Liver (tissue), 9 donors: Measurements from ENCODE around the gene FARP1. TPM values are rescaled to one million over a fixed set of nuclear protein-coding genes. Genes with fewer than 3 reads are reported as not detected.

ENCODE experiments used
- DNase-seq: peaks from one replicate; pipeline ENCODE4 v3.0.0-alpha.2; 2017; ENCODE audit warnings: low spot score
- H3K27ac ChIP-seq, 2 donors: one replicate each; pipeline ENCODE4 v1.7.0; 2013; ENCODE audit warnings: inconsistent platforms in 2 of 2, low read length in 2 of 2, control low read depth in 1 of 2, low read depth in 1 of 2, mild to moderate bottlenecking in 1 of 2
- H3K27me3 ChIP-seq, 4 donors: one replicate each; pipeline versions ENCODE4 v1.6.1 to v1.7.0; 2013; ENCODE audit warnings: low read length in 3 of 4, inconsistent platforms in 1 of 4, mild to moderate bottlenecking in 1 of 4, moderate library complexity in 1 of 4; ENCODE audit not compliant: control insufficient read depth in 4 of 4, insufficient read depth in 4 of 4
- H3K36me3 ChIP-seq, 4 donors: one replicate each; pipeline versions ENCODE4 v1.6.1 to v1.7.0; 2013; ENCODE audit warnings: low read length in 3 of 4, mild to moderate bottlenecking in 3 of 4, low read depth in 1 of 4, moderate library complexity in 1 of 4; ENCODE audit not compliant: control insufficient read depth in 4 of 4, insufficient read depth in 3 of 4
- H3K4me1 ChIP-seq, 4 donors: one replicate each; pipeline versions ENCODE4 v1.6.1 to v1.7.0; 2013; ENCODE audit warnings: low read length in 3 of 4, mild to moderate bottlenecking in 3 of 4, moderate library complexity in 1 of 4; ENCODE audit not compliant: control insufficient read depth in 4 of 4, insufficient read depth in 4 of 4
- H3K4me3 ChIP-seq, 3 donors: one replicate each; pipeline versions ENCODE4 v1.6.1 to v1.7.0; 2013; ENCODE audit warnings: low read length in 3 of 3, control low read depth in 1 of 3, low read depth in 1 of 3, mild to moderate bottlenecking in 1 of 3
- H3K9ac ChIP-seq, 2 donors: one replicate each; pipeline ENCODE4 v1.7.0; 2013; ENCODE audit warnings: low read length in 2 of 2, mild to moderate bottlenecking in 2 of 2, moderate library complexity in 2 of 2, control low read depth in 1 of 2, low read depth in 1 of 2
- H3K9me3 ChIP-seq, 4 donors: one replicate each; pipeline versions ENCODE4 v1.6.1 to v1.7.0; 2013; ENCODE audit warnings: low read length in 3 of 4; ENCODE audit not compliant: control insufficient read depth in 4 of 4
- ATF3 ChIP-seq: IDR thresholded peaks from 2 replicates; pipeline ENCODE4 v1.6.1; 2016; ENCODE audit warnings: antibody characterized with exemption
- EGR1 ChIP-seq, 2 donors: IDR thresholded peaks; 2 replicates each; pipeline ENCODE4 v1.6.1; 2016 to 2018; ENCODE audit warnings: antibody characterized with exemption in 2 of 2, low read depth in 2 of 2
- FOXA1 ChIP-seq: IDR thresholded peaks from 2 replicates; pipeline ENCODE4 v1.6.1; 2016; ENCODE audit warnings: antibody characterized with exemption
- HNF4A ChIP-seq, 2 donors: conservative IDR thresholded peaks; 2 replicates each; pipeline ENCODE4 v1.6.1; 2016; ENCODE audit warnings: antibody characterized with exemption in 2 of 2, mild to moderate bottlenecking in 2 of 2
- MAX ChIP-seq: IDR thresholded peaks from 2 replicates; pipeline ENCODE4 v1.6.1; 2016; ENCODE audit warnings: antibody characterized with exemption
- NR2F2 ChIP-seq: IDR thresholded peaks from 2 replicates; pipeline ENCODE4 v1.6.1; 2016; ENCODE audit warnings: antibody characterized with exemption
- RAD21 ChIP-seq, 2 donors: IDR thresholded peaks; 2 replicates each; pipeline ENCODE4 v1.6.1; 2016; ENCODE audit warnings: antibody characterized with exemption in 2 of 2, mild to moderate bottlenecking in 2 of 2
- SP1 ChIP-seq: IDR thresholded peaks from 2 replicates; pipeline ENCODE4 v1.6.1; 2018; ENCODE audit warnings: antibody characterized with exemption, mild to moderate bottlenecking
- WGBS: extraction: QIAGEN DNeasy Blood & Tissue Kit; methylation state at CpG from one replicate; pipeline ENCODE4 v1.1.7; 2013; 5-methylcytosine and 5-hydroxymethylcytosine counted together
- polyA plus RNA-seq, 2 donors: library from polyadenylated mRNA; stranded (reverse) in 1 of 2; unstranded in 1 of 2; fragments of 200-250 nt in 1 of 2; fragments of >200 nt in 1 of 2; fragmentation: Nextera tagmentation in 1 of 2; extraction: Ambion mirVana in 1 of 2; gene quantifications; one replicate each; pipeline versions ENCODE4 v1.2.1 to v1.2.3, GENCODE V29; 2013 to 2015
- total RNA-seq, 2 donors: library from RNA; depleted of rRNA; stranded (reverse); fragments of >200 nt; gene quantifications; one replicate each; pipeline ENCODE4 v1.2.3, GENCODE V29; 2014
- donor health status: healthy.
- donor health status: healthy.
- donor health status: healthy.
- donor health status: healthy.
- donor health status: healthy.

The FARP1 gene
- total and polyA plus RNA-seq, 4 donors: 28.4 to 62.6 (median 39.8) TPM

- Histone ChIP-seq H3K4me3 (no peak overlapping the region), H3K9me3 (no peaks in the 10 kb centered on the region), H3K36me3 (peaks cover 2 to 21% (median 16%) of the 10 kb centered on the region in 4 donors), H3K27me3 (no peaks in the 10 kb centered on the region), H3K27ac (no peak overlapping the region), H3K9ac (no peak overlapping the region), H3K4me1 (peaks cover 2 to 21% (median 19%) of the 10 kb centered on the region in 4 donors)
- DNase-seq: no peak
- WGBS: 85% methylated on average over 3 of the region's 3 CpGs
- no peak for TF ChIP-seq MAX
- TF ChIP-seq RAD21 (IDR thresholded peaks at IDR 0.05): peak; percentile 25 to 44
Observed at GRCh38 chr13:98468361-98468760, 325.5 kb downstream of the FARP1 start.

- WGBS: 92% methylated on average over 20 of the region's 20 CpGs
- Histone ChIP-seq H3K4me1 (peaks cover 2 to 27% (median 25%) of the 10 kb centered on the region in 4 donors), H3K27me3 (no peaks in the 10 kb centered on the region), H3K9ac (no peak overlapping the region), H3K9me3 (no peaks in the 10 kb centered on the region), H3K27ac (no peak overlapping the region), H3K4me3 (no peak overlapping the region), H3K36me3 (peaks cover 2 to 16% (median 14%) of the 10 kb centered on the region in 4 donors)
- no peak for DNase-seq
- TF ChIP-seq RAD21 (IDR thresholded peaks at IDR 0.05) (no peak), SP1 (no peak), EGR1 (IDR thresholded peaks at IDR 0.05; ENCODE audit: low read depth in 2 of 2) (no peak), FOXA1 (no peak)
Observed at GRCh38 chr13:98468929-98469328, 326.0 kb downstream of the FARP1 start.

- Histone ChIP-seq H3K4me1 (peaks cover 12 to 45% (median 44%) of the 10 kb centered on the region in 4 donors), H3K27ac (no peak overlapping the region), H3K4me3 (no peak overlapping the region), H3K27me3 (no peaks in the 10 kb centered on the region), H3K9ac (no peak overlapping the region), H3K9me3 (no peaks in the 10 kb centered on the region), H3K36me3 (peaks cover 2 to 13% (median 9%) of the 10 kb centered on the region in 4 donors)
- whole genome bisulfite sequencing: 80% methylated on average over 6 of the region's 6 CpGs
- TF ChIP-seq RAD21 (IDR thresholded peaks at IDR 0.05) (no peak), NR2F2 (no peak)
- no peak for DNase-seq
Observed at GRCh38 chr13:98470920-98471319, 328.0 kb downstream of the FARP1 start.

GRCh38 chr13:98471934-98472333 is 329.0 kb downstream of the FARP1 start:
- Histone ChIP-seq H3K9me3 (no peaks in the 10 kb centered on the region), H3K27me3 (no peaks in the 10 kb centered on the region), H3K4me1 (peaks cover 17 to 52% (median 48%) of the 10 kb centered on the region in 4 donors), H3K36me3 (peaks cover 2 to 13% (median 9%) of the 10 kb centered on the region in 4 donors), H3K4me3 (no peak overlapping the region), H3K27ac (no peak overlapping the region), H3K9ac (no peak overlapping the region)
- DNase-seq: no peak
- WGBS: 73% methylated on average over 10 of the region's 10 CpGs
- TF ChIP-seq HNF4A (conservative IDR thresholded peaks at IDR 0.05): no peak
- no peak for TF ChIP-seq ATF3
